Trophoblast cell (in vitro differentiated cells and primary cell): ENCODE results near the gene MPV17L2.

Experiments
- DNase-seq, 2 donors: peaks; one replicate each; pipeline ENCODE4 v3.0.0-alpha.2; 2016
- H2AFZ ChIP-seq: 2 replicates; pipeline ENCODE4 v1.6.1; 2013; ENCODE audit warnings: low read length, moderate library complexity, mild to moderate bottlenecking; ENCODE audit not compliant: insufficient read depth, poor library complexity
- H2AK5ac ChIP-seq: 2 replicates; pipeline ENCODE4 v1.6.1; 2013; ENCODE audit warnings: mild to moderate bottlenecking, low read length
- H2BK120ac ChIP-seq: 2 replicates; pipeline ENCODE4 v1.6.1; 2013; ENCODE audit warnings: low read length, mild to moderate bottlenecking, moderate library complexity; ENCODE audit not compliant: insufficient read depth, poor library complexity
- H2BK12ac ChIP-seq: 2 replicates; pipeline ENCODE4 v1.6.1; 2013; ENCODE audit warnings: mild to moderate bottlenecking, low read length, moderate library complexity
- H2BK5ac ChIP-seq: 2 replicates; pipeline ENCODE4 v1.6.1; 2013; ENCODE audit warnings: low read length, low read depth, moderate library complexity, mild to moderate bottlenecking; ENCODE audit not compliant: poor library complexity
- H3K14ac ChIP-seq: 2 replicates; pipeline ENCODE4 v1.6.1; 2013; ENCODE audit warnings: mild to moderate bottlenecking, low read length
- H3K18ac ChIP-seq: 2 replicates; pipeline ENCODE4 v1.6.1; 2013; ENCODE audit warnings: mild to moderate bottlenecking, low read length
- H3K23ac ChIP-seq: 2 replicates; pipeline ENCODE4 v1.6.1; 2013; ENCODE audit warnings: low read length
- H3K27ac ChIP-seq: 2 replicates; pipeline ENCODE4 v1.5.1; 2013; ENCODE audit warnings: low read depth, mild to moderate bottlenecking, inconsistent platforms, low read length, moderate library complexity
- H3K27me3 ChIP-seq: 2 replicates; pipeline ENCODE4 v1.6.1; 2013; ENCODE audit warnings: inconsistent platforms, mild to moderate bottlenecking, low read length, moderate library complexity; ENCODE audit not compliant: insufficient read depth
- H3K36me3 ChIP-seq, 2 experiments: 1 replicate in 1 of 2; 2 replicates in 1 of 2; pipeline ENCODE4 v1.6.1; 2013; ENCODE audit warnings: low read length in 2 of 2, mild to moderate bottlenecking in 2 of 2, moderate library complexity in 1 of 2; ENCODE audit not compliant: insufficient read depth in 2 of 2, control insufficient read depth in 1 of 2
- H3K4ac ChIP-seq: 2 replicates; pipeline ENCODE4 v1.6.1; 2013; ENCODE audit warnings: low read depth, mild to moderate bottlenecking, low read length, moderate library complexity
- H3K4me1 ChIP-seq, 2 experiments: 1 replicate in 1 of 2; 2 replicates in 1 of 2; pipeline ENCODE4 v1.6.1; 2013; ENCODE audit warnings: low read length in 2 of 2, mild to moderate bottlenecking in 2 of 2, moderate library complexity in 1 of 2; ENCODE audit not compliant: insufficient read depth in 2 of 2, control insufficient read depth in 1 of 2
- H3K4me2 ChIP-seq: 2 replicates; pipeline ENCODE4 v1.6.1; 2013; ENCODE audit warnings: inconsistent platforms, mild to moderate bottlenecking, low read length, moderate library complexity
- H3K4me3 ChIP-seq: 2 replicates; pipeline ENCODE4 v1.5.1; 2013; ENCODE audit warnings: mild to moderate bottlenecking, low read depth, low read length, inconsistent platforms
- H3K79me1 ChIP-seq: one replicate; pipeline ENCODE4 v1.6.1; 2013; ENCODE audit warnings: low read length
- H3K79me2 ChIP-seq: 2 replicates; pipeline ENCODE4 v1.6.1; 2013; ENCODE audit warnings: low read length, mild to moderate bottlenecking; ENCODE audit not compliant: control insufficient read depth, insufficient read depth, poor library complexity
- H3K9ac ChIP-seq: 2 replicates; pipeline ENCODE4 v1.6.1; 2013; ENCODE audit warnings: mild to moderate bottlenecking, low read length
- H3K9me3 ChIP-seq: 2 replicates; pipeline ENCODE4 v1.6.1; 2013; ENCODE audit warnings: low read depth, mild to moderate bottlenecking, control low read depth, inconsistent platforms, low read length; ENCODE audit not compliant: insufficient read depth
- H4K12ac ChIP-seq: 2 replicates; pipeline ENCODE4 v1.6.1; 2013; ENCODE audit warnings: low read depth, mild to moderate bottlenecking, low read length, moderate library complexity
- H4K8ac ChIP-seq: 2 replicates; pipeline ENCODE4 v1.6.1; 2013; ENCODE audit warnings: low read depth, mild to moderate bottlenecking, low read length, moderate library complexity
- H4K91ac ChIP-seq: one replicate; pipeline ENCODE4 v1.6.1; 2013; ENCODE audit warnings: low read depth, mild to moderate bottlenecking, low read length, moderate library complexity
- WGBS: extraction: QIAGEN DNeasy Blood & Tissue Kit; methylation state at CpG from one replicate; pipeline ENCODE4 v1.1.7; 2013; ENCODE audit warnings: missing lambda C conversion rate; ENCODE audit not compliant: insufficient read length, insufficient coverage; ENCODE audit errors: extremely low coverage; 5-methylcytosine and 5-hydroxymethylcytosine counted together

Gene MPV17L2

DNA sequence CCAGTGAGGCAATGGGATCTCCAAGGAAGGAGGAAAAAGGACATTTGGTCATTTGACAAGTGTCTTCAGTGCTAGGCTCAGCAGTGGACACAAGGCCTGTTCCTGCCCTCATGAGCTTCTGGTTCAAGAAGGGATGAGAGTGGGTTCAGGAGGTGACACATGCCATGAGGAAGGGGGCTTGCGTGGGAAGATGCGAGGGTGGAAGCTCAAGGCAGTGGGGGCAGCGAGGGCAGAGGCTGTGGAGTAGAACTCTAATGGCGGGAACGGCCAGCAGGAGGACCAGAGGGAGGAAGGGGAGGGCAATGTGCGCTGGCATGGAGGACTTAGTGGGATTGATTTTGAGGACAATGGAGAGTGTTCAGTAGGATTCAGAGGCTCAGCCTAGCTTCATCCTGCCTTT, 36.8 kb upstream of the MPV17L2 start:
- no peak overlapping the region for H2BK120ac ChIP-seq
- no peaks in the 10 kb centered on the region for H3K9me3 ChIP-seq
- H2BK12ac ChIP-seq: no peak overlapping the region
- WGBS: no CpG with 5 or more reads among the region's 6 CpGs
- no peak overlapping the region for H3K27ac ChIP-seq
- no peaks in the 10 kb centered on the region for H3K27me3 ChIP-seq
- no peak overlapping the region for H3K14ac ChIP-seq
- H3K79me2 ChIP-seq: peaks cover 13% of the 10 kb centered on the region
- no peak overlapping the region for H3K23ac ChIP-seq
- no peak overlapping the region for H3K18ac ChIP-seq
- peaks cover 13 to 14% of the 10 kb centered on the region in 2 experiments for H3K4me1 ChIP-seq
- no peak overlapping the region for H3K4ac ChIP-seq
- no peak overlapping the region for H3K4me3 ChIP-seq
- H3K4me2 ChIP-seq: no peak overlapping the region
- no peak overlapping the region for H2BK5ac ChIP-seq
- no peak for DNase-seq
- H3K9ac ChIP-seq: no peak overlapping the region
- H2AFZ ChIP-seq: no peak overlapping the region
- no peak overlapping the region for H2AK5ac ChIP-seq
- H4K91ac ChIP-seq: no peak overlapping the region
- H3K36me3 ChIP-seq: peaks cover 27 to 33% of the 10 kb centered on the region in 2 experiments
- no peak overlapping the region for H4K8ac ChIP-seq
- peaks cover 11% of the 10 kb centered on the region for H3K79me1 ChIP-seq
- H4K12ac ChIP-seq: no peak overlapping the region

DNA sequence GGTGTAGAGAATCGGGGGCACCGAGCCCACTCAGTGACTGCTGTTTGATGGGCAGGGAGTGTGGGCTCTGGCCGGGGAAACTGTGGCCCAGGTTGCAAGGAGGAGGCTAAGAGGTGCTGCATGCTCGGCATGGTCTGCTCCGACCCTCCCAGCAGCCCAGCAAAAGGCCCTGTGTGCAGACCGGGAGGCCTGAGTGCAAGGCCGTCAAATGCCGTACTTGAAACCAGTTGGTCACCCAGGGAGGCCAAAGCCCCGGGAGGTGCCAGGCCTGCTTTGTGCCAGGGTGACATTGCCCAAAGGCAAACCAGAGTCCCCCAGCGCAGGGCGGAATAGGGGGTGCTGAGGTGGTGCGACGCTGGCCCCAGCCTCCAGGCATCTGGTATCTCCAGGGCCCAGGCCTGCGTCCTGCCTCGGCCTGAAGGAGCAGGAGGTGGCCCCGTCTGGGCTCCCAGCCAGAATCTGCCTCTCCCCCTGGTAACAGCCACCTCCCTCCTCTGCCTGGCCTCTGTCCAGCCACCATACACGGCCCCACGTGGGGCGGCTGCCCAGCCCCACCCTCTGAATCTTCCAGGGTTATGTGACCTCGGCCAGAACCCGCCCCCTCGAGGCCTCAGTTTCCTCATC, 36.1 kb upstream of the MPV17L2 start:
- Histone ChIP-seq H3K79me2 (peaks cover 13% of the 10 kb centered on the region), H3K27me3 (no peaks in the 10 kb centered on the region), H3K18ac (no peak overlapping the region), H2BK5ac (no peak overlapping the region), H4K91ac (no peak overlapping the region), H3K4ac (no peak overlapping the region), H3K36me3 (peaks cover 32 to 39% of the 10 kb centered on the region in 2 experiments), H3K9me3 (no peaks in the 10 kb centered on the region), H3K23ac (no peak overlapping the region), H4K8ac (no peak overlapping the region), H3K9ac (no peak overlapping the region), H2BK120ac (no peak overlapping the region), H3K4me2 (no peak overlapping the region), H2AK5ac (no peak overlapping the region), H3K14ac (no peak overlapping the region), H2BK12ac (no peak overlapping the region), H3K4me3 (no peak overlapping the region), H3K4me1 (peaks cover 17 to 18% of the 10 kb centered on the region in 2 experiments), H2AFZ (no peak overlapping the region), H3K79me1 (peaks cover 11% of the 10 kb centered on the region), H3K27ac (no peak overlapping the region), H4K12ac (no peak overlapping the region)
- no CpG with 5 or more reads among the region's 22 CpGs for WGBS
- DNase-seq: no peak

DNA sequence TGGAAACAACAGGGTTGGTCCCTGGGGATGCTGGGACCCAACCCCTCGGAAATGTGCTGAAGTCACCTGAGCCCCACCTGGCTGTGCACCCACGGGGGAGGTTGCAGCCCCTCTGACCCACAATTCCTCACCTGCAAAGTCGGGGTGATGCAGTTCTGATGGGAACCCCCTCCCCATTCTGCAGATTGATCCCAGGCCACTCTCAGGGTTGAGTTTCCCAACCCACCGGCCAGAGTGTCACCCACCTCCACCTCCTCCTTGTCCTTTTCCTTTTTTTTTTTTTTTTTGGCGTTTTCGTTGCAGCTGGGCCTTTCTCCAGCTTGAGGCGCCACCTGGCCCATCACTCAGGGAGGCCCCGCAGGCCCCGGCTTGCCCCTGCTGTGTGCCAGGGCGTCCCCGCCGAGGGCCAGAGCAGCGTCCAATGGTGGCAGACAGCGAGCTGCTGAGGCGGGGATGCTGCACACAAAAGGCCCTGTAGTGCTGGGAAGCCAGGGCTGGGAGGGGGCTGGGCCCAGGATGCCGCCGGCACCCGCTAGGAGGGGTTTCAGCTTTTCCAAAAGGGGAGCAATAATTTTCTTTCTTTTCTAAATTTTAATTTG, 35.5 kb upstream of the MPV17L2 start:
- WGBS: no CpG with 5 or more reads among the region's 18 CpGs
- Histone ChIP-seq H4K12ac (no peak overlapping the region), H3K4me1 (peaks cover 17 to 18% of the 10 kb centered on the region in 2 experiments), H3K9ac (no peak overlapping the region), H3K4ac (no peak overlapping the region), H3K4me2 (no peak overlapping the region), H3K79me2 (peaks cover 13% of the 10 kb centered on the region), H3K23ac (no peak overlapping the region), H4K91ac (no peak overlapping the region), H2BK5ac (no peak overlapping the region), H3K27me3 (no peaks in the 10 kb centered on the region), H3K36me3 (peaks cover 37 to 44% of the 10 kb centered on the region in 2 experiments), H2BK120ac (no peak overlapping the region), H4K8ac (no peak overlapping the region), H3K4me3 (no peak overlapping the region), H3K27ac (no peak overlapping the region), H3K14ac (no peak overlapping the region), H3K9me3 (no peaks in the 10 kb centered on the region), H3K79me1 (peaks cover 10% of the 10 kb centered on the region), H2BK12ac (no peak overlapping the region), H2AFZ (no peak overlapping the region), H2AK5ac (no peak overlapping the region), H3K18ac (no peak overlapping the region)
- no peak for DNase-seq

DNA sequence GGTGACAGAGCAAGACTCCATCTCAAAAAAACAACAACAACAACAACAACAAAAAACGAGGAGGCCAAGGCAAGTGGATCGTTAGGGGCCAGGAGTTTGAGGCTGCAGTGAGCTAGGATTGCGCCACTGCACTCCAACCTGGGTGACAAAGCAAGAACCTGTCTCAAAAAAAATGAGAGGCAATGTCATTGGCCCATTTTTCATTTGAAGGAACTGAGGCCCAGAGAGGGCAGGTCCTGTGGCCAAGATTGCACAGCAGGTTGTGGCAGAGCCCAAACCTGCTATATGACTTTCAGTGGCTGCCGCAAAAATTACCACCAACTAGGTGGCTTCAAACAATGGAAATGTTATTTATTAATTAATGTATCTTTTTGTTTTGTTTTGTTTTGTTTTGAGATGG, 34.6 kb upstream of the MPV17L2 start:
- Histone ChIP-seq H4K91ac (no peak overlapping the region), H2AFZ (no peak overlapping the region), H3K4me2 (no peak overlapping the region), H3K27ac (no peak overlapping the region), H3K9ac (no peak overlapping the region), H2BK5ac (no peak overlapping the region), H3K9me3 (no peaks in the 10 kb centered on the region), H3K4me3 (no peak overlapping the region), H3K14ac (no peak overlapping the region), H3K18ac (no peak overlapping the region), H3K79me1 (peaks cover 4% of the 10 kb centered on the region), H3K27me3 (no peaks in the 10 kb centered on the region), H3K4ac (no peak overlapping the region), H2BK12ac (no peak overlapping the region), H3K4me1 (peaks cover 17 to 18% of the 10 kb centered on the region in 2 experiments), H3K23ac (no peak overlapping the region), H4K12ac (no peak overlapping the region), H2BK120ac (no peak overlapping the region), H4K8ac (no peak overlapping the region), H3K36me3 (peaks cover 46 to 53% of the 10 kb centered on the region in 2 experiments), H3K79me2 (peaks cover 7% of the 10 kb centered on the region), H2AK5ac (no peak overlapping the region)
- no CpG with 5 or more reads among the region's 4 CpGs for WGBS
- DNase-seq: peak in 1 of 2 donors; percentile 16
